HG03095 (cell line): Measurements from ENCODE around the gene KRTAP4-16.
"Not testable (repeated sequence)": the region's sequence is repeated elsewhere in the genome, so short reads cannot be mapped to it uniquely, and the experiment has no call there.

Experiments
- ATAC-seq: cut with Tn5 transposase; IDR thresholded peaks from one replicate; pipeline ENCODE4 v1.9.1; 2021; ENCODE audit warnings: moderate library complexity; ENCODE audit not compliant: unreplicated experiment

KRTAP4-16 gene

GRCh38 chr17:41076788-41077187, 25.2 kb downstream of the KRTAP4-16 start:
- ATAC-seq: no peak

DNA sequence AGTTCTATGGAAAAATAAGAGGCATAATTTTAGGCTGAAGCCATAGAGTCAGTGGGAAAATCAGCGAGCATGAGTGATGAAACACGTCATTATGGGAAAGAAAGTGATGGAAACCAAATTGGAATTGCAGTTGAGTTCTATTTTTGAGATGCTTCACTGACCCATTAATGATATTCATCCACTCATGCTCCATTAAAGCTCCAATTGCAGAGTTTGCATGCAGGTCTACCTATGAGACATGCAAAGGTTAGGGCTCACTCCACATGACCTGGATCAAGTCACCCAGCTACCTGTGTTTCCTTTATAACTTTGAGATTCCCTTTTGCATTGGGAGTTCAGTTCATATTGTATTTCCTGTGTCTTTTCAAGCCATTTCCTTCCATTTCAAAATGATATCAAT, 28.3 kb downstream of the KRTAP4-16 start:
- no peak for ATAC-seq

GRCh38 chr17:41071606-41072360, 30.2 kb downstream of the KRTAP4-16 start:
- ATAC-seq: no peak

- no peak for ATAC-seq
These were observed 33.0 kb downstream of the KRTAP4-16 start for GRCh38 chr17:41069031-41069430.

DNA sequence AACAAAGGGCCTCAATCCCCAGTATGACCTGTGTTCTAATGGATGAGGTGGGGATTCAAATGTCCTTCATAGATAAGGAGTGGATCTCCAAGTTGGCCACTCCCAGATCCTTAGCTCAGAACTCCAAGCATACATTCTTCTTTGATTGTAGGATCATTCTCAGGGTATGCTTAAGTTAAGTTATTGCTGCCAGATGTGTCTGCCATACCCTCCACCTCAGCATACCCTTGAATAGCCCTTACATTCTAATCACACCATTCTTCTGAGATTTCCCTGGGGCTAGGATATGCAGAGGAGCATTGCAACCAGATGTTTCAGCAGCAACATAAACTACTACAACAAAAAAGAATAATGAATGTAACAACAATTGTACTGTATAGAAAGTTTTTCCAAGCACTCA, 34.7 kb downstream of the KRTAP4-16 start:
- no peak for ATAC-seq

GRCh38 chr17:41065829-41066624, 36.0 kb downstream of the KRTAP4-16 start, which contains the start of gene KRTAP2-4:
KRTAP2-4 (minus strand) TSS chr17:41065879; CDS start chr17:41065845, 34 bp downstream.
- no peak for ATAC-seq

DNA sequence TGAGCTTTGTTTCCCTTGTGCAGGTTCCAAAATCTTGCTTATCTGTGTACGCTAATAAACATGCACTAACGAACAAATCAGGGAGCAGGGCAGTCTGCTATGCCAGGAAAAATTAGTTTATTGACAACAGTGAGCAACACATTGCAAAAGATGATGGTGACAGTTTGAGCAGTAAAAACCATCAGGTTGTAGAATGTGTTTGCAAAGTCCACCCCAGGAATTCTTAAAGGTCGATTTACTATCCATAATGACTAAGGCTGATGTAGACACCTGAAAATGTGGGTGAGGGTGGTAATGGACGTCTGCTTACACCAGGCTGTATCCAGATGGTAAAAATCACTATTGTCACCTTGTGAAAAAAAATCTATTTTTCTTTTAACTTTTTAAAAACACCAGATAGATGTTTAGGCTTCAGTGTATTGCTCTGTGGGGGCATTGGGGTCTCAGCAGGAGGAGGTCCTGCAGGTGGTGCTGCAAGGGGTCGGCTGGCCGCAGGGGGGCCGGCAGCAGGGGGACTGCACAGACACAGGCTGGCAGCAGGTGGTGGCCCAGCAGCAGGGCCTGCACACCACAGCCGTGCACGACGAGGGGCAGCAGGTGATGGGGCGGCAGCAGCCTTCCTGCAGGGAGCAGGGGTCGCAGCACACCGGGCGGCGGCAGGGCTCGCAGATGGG, 36.9 kb downstream of the KRTAP4-16 start:
- ATAC-seq: not testable (repeated sequence)

DNA sequence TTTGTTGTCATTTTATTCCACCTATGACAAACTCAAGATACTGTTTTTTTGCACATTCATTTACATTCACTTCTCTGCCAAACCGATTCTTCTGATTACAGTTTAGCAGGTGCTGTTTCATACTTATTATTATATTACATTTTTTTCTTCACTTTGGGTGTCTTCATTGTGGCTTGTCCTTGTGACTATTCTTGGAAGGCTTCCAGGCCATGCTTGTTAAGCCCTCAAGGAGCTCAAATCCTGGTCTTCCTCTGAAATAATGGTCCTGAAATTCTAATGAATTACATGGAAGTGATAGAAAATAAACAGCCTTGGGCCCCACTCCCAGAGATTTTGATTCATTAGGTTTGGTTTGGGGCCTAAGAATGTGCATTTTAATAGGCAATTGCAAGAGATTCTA, 37.7 kb downstream of the KRTAP4-16 start:
- ATAC-seq: no peak

- ATAC-seq: no peak
These were observed 38.6 kb downstream of the KRTAP4-16 start for GRCh38 chr17:41063449-41063848.

DNA sequence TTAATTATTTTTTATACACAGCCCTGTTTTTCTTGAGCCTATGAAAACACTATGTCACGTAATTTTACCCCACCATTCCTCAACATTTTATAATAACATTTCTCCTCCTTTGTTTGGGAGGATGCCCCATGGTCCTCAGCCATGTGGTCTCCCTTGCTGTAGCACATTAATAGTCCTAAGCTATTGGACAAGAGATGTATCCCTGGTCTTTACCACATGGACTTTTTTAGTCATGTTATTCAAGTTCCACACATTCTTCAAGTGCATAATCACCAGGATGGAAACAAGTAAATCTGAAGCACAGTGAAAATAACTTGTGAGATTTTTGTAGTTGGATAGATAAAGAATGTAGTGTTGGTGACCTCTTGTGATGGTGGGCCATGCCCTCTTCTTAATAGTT, 40.0 kb downstream of the KRTAP4-16 start:
- ATAC-seq: no peak

DNA sequence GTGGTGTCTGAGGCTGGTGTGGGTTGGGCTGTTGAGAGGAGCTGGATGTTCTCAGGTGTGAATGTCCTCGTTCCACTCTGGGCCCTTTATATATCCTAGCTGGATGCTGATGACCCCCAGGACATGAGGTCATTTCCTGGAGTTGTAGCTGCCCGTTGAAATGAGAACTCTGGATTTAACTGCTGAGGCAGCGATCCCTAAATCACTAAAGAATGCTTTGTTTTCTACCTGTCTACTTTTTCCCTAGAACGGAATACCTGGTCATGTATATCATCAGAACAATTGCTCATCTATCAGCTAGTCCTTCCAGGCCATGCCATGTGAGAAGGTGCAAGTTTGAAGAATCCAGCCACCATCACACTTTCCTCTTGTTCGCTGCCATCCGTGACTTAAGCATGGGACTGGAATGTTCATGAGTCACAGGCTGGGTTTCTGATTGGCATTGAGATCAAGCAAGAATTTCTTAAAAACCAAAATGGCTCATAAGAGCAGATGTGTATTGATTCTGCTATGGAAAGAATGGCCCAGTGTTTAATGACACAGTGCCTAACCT, 41.9 kb downstream of the KRTAP4-16 start, which contains the start of gene KRTAP2-3:
TSS of gene KRTAP2-3 (minus strand) at position 63 of the 553 bp plus-strand sequence. CDS start 64 bp downstream, outside the sequence.
- no peak for ATAC-seq

- not testable (repeated sequence) for ATAC-seq
These were observed 42.5 kb downstream of the KRTAP4-16 start for GRCh38 chr17:41059276-41060051.

DNA sequence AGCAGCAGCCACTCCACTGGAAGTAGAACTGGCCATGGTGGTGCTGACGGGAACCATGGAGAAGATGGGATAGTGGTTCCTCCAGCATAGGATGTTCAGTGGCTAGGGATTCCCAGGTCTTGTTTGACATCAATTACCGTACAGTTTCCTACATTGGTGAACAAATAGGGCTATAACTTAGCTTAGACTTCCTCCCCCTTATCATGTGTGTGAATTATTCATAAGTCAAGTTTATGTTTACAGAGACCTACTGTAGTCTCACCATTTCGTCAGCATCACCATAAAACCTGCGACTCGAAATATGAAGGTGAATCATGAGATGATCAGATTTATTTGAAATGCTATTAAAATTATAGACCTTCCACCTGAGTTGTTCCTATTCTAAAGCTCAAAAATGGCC, 43.3 kb downstream of the KRTAP4-16 start:
- no peak for ATAC-seq

- ATAC-seq: no peak
These were observed 44.5 kb downstream of the KRTAP4-16 start for GRCh38 chr17:41057547-41057946.

DNA sequence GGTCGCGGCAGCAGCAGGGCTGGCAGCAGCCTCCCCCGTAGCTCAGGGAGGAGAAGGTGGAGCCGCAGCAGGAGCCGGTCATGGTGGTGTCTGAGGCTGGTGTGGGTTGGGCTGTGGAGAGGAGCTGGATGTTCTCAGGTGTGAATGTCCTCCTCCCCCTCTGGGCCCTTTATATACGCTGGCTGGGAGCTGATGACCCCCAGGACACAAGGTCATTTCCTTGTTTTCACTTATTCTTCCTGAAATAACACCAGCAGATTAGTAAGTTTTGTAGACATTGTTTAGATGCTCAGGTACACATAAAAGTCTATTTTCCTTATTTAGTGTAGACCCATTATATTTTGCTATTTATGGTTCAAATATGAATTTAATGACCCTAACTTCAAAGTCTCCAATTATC, 46.9 kb downstream of the KRTAP4-16 start, which contains the start of gene KRTAP2-2:
TSS of gene KRTAP2-2 (minus strand) at position 101 of the 400 bp plus-strand sequence. CDS start at position 82, 19 bp downstream.
- ATAC-seq: not testable (repeated sequence)

GRCh38 chr17:41054556-41054955, 47.5 kb downstream of the KRTAP4-16 start:
- ATAC-seq: not testable (repeated sequence)

DNA sequence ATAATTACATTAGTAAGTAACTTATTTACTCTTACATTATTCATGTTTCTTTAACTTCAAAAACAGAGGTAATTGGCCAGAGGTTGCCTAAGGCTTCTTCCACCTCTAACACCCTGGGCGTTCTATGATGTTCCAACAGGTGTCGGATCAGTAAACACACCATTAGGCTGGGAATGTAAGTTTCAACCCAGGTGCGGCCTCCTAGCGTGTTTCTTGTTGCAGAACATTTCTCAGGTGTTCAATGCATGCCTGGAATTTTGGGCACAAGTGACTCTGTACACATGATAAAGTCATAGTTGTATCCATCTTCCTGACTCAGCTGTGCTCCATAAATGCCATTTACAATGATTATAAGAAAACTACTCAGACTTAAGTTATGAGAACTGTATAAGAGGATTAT, 48.0 kb downstream of the KRTAP4-16 start:
- ATAC-seq: no peak

- ATAC-seq: no peak
These were observed 49.4 kb downstream of the KRTAP4-16 start for GRCh38 chr17:41052566-41052965.
